ENCODE data around the gene ANKRD39. TPM values are rescaled to one million over a fixed set of nuclear protein-coding genes. Genes with fewer than 3 reads are reported as not detected.

Gene ANKRD39
- total and polyA plus RNA-seq, 10 of the 15 experiments (the other 5 are each of a cell fraction or from before 2014, with no cell fraction given), result 7.4 to 36.2 (median 23.7) TPM

DNA sequence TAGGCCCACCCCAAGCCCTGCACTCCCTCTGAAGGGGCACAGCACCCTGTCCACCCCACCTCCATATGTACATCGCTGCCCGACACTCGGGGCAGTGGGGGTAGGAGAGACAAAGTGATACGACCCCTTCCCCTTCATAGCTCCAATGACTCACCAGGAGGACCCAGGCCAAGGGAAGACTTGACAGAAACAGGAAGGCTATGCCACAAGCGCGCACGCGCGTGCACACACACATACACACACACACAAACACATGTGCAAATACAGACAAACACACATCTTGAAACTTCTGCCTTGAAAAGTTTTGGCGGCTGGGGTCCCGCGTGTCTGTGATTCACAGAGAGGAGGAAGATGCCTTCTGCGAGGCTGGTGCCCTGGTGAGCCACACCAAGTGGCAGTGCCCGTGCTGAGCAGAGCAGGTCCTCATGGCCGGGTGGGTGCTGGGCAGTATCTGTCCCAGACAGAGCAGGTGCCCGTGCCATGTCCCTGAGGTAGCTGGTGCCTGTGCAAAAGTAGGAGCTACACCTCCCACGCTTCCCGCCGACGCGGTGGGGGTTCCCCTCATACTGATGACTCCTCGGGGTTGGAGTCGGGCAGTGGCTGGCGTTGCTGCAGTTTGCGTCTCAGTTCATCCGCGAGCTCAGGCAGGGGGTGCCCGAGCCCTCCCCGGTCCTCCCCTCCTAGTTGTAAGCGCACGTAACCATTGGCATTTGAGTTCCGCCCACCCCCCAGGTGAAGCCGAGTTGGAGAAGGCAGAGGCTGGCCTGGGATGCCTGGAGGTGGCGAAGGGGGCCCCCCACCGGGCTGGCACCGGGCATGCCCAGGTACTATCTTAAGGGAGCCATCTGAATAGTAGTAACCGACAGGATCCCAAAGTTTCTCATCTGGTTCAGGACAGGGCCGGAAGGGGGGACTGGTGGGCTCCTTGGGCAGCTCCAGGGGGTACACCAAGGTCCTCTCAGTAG lies 2.5 kb upstream of the ANKRD39 start:
- Histone ChIP-seq H3K36me3 (ENCODE audit: control insufficient read depth in 2 of 2, insufficient read depth in 2 of 2, low read length in 1 of 2) (peaks cover 10 to 25% of the 10 kb centered on the region in 2 experiments; a peak in 3 of 4 replicates), H3K79me2 (ENCODE audit: control insufficient read depth, insufficient read depth, low read length) (peaks cover 18% of the 10 kb centered on the region), H3K9me3 (replicated peaks; ENCODE audit: control insufficient read depth, insufficient read depth, low read length) (no peaks in the 10 kb centered on the region), H3K9ac (ENCODE audit: control insufficient read depth, insufficient read depth, low read length) (no peak overlapping the region), H3K27me3 (replicated peaks in 1 of 2; ENCODE audit: control insufficient read depth in 2 of 2, insufficient read depth in 2 of 2, low read length in 1 of 2) (no peaks in the 10 kb centered on the region), H4K20me1 (ENCODE audit: control insufficient read depth, insufficient read depth) (no peaks in the 10 kb centered on the region), H3K4me1 (ENCODE audit: control insufficient read depth, insufficient read depth, low read length) (peaks cover 3% of the 10 kb centered on the region; the same call in 1 of the 2 replicates), H3K27ac (ENCODE audit: control insufficient read depth, insufficient read depth) (no peak overlapping the region), H3K4me2 (ENCODE audit: control insufficient read depth, insufficient read depth) (no peak overlapping the region), H2AFZ (ENCODE audit: control insufficient read depth, low read depth, low read length) (no peak overlapping the region), H3K4me3 (no peak overlapping the region)
- DNase-seq (ENCODE audit: low read depth, low spot score) (no peak), ATAC-seq (no peak), FAIRE-seq (no peak)
- in situ Hi-C loops (cut with MboI) (no loop called here), intact Hi-C loops (cut with micrococcal nuclease; ENCODE audit: unreplicated experiment) (no loop called here)
- no TSS peak for BruUV-seq (replicated peaks)
- WGBS (ENCODE audit: insufficient coverage, insufficient replicate concordance, low lambda C conversion rate, missing lambda C conversion rate), result 84% methylated on average over 31 of the region's 38 CpGs
- ChIA-PET SMC1A (ENCODE audit: uncharacterized antibody, unreplicated experiment) (no interaction called here), POLR2A (interaction anchor here (1.6 kb wide), 1 partner anchor 94 kb away, joined by 4 read pairs; no protein-coding TSS in a partner anchor), RAD21 (ENCODE audit: unreplicated experiment) (interaction anchor here (3.6 kb wide), 1 partner anchor 8 kb away, joined by 39 read pairs; no protein-coding TSS in a partner anchor), CTCF (interaction anchor here (1.0 to 10.4 kb wide), 3 partner anchors 92 to 252 kb away, joined by 3 to 238 read pairs (median 4); no protein-coding TSS in a partner anchor)
- TF ChIP-seq POLR2AphosphoS2 (IDR thresholded peaks at IDR 0.05; ENCODE audit: low read depth, low read length) (no peak; the same call in 1 of the 2 replicates), CREM (IDR thresholded peaks at IDR 0.05; ENCODE audit: low read depth) (no peak), IKZF2 (IDR thresholded peaks at IDR 0.05) (no peak), FOXM1 (IDR thresholded peaks at IDR 0.05; ENCODE audit: low read depth, low read length) (no peak), LARP7 (IDR thresholded peaks at IDR 0.05) (no peak), NFIC (IDR thresholded peaks at IDR 0.05; ENCODE audit: low read depth, low read length) (no peak), GATAD2B (conservative IDR thresholded peaks at IDR 0.05; ENCODE audit: low read depth) (no peak), CHD1 (IDR thresholded peaks at IDR 0.05; ENCODE audit: low read depth, low read length) (no peak), WRNIP1 (IDR thresholded peaks at IDR 0.05; ENCODE audit: borderline replicate concordance, low read depth, low read length) (no peak), ZNF217 (IDR thresholded peaks at IDR 0.05) (no peak), NFXL1 (IDR thresholded peaks at IDR 0.05; ENCODE audit: borderline replicate concordance) (no peak)
- TF ChIP-seq, protein P1, sequence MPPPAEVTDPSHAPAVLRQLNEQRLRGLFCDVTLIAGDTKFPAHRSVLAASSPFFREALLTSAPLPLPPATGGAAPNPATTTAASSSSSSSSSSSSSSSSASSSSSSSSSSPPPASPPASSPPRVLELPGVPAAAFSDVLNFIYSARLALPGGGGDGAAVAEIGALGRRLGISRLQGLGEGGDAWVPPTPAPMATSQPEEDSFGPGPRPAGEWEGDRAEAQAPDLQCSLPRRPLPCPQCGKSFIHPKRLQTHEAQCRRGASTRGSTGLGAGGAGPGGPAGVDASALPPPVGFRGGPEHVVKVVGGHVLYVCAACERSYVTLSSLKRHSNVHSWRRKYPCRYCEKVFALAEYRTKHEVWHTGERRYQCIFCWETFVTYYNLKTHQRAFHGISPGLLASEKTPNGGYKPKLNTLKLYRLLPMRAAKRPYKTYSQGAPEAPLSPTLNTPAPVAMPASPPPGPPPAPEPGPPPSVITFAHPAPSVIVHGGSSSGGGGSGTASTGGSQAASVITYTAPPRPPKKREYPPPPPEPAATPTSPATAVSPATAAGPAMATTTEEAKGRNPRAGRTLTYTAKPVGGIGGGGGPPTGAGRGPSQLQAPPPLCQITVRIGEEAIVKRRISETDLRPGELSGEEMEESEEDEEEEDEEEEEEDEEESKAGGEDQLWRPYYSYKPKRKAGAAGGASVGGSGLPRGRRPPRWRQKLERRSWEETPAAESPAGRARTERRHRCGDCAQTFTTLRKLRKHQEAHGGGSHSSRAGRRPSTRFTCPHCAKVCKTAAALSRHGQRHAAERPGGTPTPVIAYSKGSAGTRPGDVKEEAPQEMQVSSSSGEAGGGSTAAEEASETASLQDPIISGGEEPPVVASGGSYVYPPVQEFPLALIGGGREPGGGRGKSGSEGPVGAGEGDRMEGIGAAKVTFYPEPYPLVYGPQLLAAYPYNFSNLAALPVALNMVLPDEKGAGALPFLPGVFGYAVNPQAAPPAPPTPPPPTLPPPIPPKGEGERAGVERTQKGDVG (CRISPR knock-in tag; IDR thresholded peaks at IDR 0.05), result no peak
- TF ChIP-seq, protein P2, sequence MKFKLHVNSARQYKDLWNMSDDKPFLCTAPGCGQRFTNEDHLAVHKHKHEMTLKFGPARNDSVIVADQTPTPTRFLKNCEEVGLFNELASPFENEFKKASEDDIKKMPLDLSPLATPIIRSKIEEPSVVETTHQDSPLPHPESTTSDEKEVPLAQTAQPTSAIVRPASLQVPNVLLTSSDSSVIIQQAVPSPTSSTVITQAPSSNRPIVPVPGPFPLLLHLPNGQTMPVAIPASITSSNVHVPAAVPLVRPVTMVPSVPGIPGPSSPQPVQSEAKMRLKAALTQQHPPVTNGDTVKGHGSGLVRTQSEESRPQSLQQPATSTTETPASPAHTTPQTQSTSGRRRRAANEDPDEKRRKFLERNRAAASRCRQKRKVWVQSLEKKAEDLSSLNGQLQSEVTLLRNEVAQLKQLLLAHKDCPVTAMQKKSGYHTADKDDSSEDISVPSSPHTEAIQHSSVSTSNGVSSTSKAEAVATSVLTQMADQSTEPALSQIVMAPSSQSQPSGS (IDR thresholded peaks at IDR 0.05; ENCODE audit: low read length), result no peak
- TF ChIP-seq, protein P3, sequence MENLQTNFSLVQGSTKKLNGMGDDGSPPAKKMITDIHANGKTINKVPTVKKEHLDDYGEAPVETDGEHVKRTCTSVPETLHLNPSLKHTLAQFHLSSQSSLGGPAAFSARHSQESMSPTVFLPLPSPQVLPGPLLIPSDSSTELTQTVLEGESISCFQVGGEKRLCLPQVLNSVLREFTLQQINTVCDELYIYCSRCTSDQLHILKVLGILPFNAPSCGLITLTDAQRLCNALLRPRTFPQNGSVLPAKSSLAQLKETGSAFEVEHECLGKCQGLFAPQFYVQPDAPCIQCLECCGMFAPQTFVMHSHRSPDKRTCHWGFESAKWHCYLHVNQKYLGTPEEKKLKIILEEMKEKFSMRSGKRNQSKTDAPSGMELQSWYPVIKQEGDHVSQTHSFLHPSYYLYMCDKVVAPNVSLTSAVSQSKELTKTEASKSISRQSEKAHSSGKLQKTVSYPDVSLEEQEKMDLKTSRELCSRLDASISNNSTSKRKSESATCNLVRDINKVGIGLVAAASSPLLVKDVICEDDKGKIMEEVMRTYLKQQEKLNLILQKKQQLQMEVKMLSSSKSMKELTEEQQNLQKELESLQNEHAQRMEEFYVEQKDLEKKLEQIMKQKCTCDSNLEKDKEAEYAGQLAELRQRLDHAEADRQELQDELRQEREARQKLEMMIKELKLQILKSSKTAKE (IDR thresholded peaks at IDR 0.05; ENCODE audit: low read depth, poor library complexity, severe bottlenecking), result no peak
- TF ChIP-seq, protein P4, sequence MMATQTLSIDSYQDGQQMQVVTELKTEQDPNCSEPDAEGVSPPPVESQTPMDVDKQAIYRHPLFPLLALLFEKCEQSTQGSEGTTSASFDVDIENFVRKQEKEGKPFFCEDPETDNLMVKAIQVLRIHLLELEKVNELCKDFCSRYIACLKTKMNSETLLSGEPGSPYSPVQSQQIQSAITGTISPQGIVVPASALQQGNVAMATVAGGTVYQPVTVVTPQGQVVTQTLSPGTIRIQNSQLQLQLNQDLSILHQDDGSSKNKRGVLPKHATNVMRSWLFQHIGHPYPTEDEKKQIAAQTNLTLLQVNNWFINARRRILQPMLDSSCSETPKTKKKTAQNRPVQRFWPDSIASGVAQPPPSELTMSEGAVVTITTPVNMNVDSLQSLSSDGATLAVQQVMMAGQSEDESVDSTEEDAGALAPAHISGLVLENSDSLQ (IDR thresholded peaks at IDR 0.05), result no peak

Measured in GM12878 (cell line).